K562 (cell line): Measurements from ENCODE around the gene EPHB1. TPM values are rescaled to one million over a fixed set of nuclear protein-coding genes. Genes with fewer than 3 reads are reported as not detected.

Experiments
- ATAC-seq: fragments of 200-7000 bp; cut with Tn5 transposase; 3 replicates; pipeline ENCODE4 v1.9.1; 2020; ENCODE audit warnings: moderate library complexity
- BruUV-seq: library from RNA; stranded (reverse); fragments of 400-500 nt; replicated peaks from 2 replicates; lab custom pipeline; 2021; lab: Mats Ljungman, UMichigan
- CTCF ChIA-PET: fragments of 300-600 bp; formaldehyde crosslinking; extraction: SDS; loops from one replicate; lab custom pipeline; 2021; ENCODE audit warnings: low intra/inter-chr PET ratio; lab: Yijun Ruan, JAX
- POLR2A ChIA-PET: fragments of 300-600, 350-650 bp; sonication (Branson Sonifier 250); formaldehyde crosslinking; extraction: SDS; loops from one replicate; lab custom pipeline; 2021; ENCODE audit warnings: antibody characterized with exemption, inconsistent platforms; lab: Yijun Ruan, JAX
- DNase-seq, 4 experiments: peaks; one replicate each; pipeline versions ENCODE4 v3.0.0 to v3.0.0-alpha.2; 2011 to 2018; ENCODE audit warnings: low spot score in 3 of 4, mixed read lengths in 3 of 4; ENCODE audit errors: extremely low read depth in 1 of 4
- FAIRE-seq: peaks from 2 replicates; lab custom pipeline; 2011; peaks lifted over from hg19 to GRCh38; lab: Jason Lieb, UNC
- H2AFZ ChIP-seq: 2 replicates; pipeline ENCODE4 v1.6.0; 2011; ENCODE audit warnings: low read depth, low read length, control low read depth, inconsistent platforms
- H3K27ac ChIP-seq: fragments of 200-600 bp; 3 replicates; pipeline ENCODE4 v1.8.0; 2011; ENCODE audit warnings: low read depth, mild to moderate bottlenecking, control low read depth, inconsistent platforms, low read length, moderate library complexity, mixed read lengths; ENCODE audit errors: extremely low read depth
- H3K27me3 ChIP-seq, 2 experiments: fragments of 300-600 bp in 1 of 2; 2 replicates in 1 of 2; 3 replicates in 1 of 2; pipeline versions ENCODE4 v1.6.0 to v1.8.0; 2011; ENCODE audit warnings: inconsistent platforms in 2 of 2, low read length in 2 of 2, mild to moderate bottlenecking in 1 of 2, mixed read lengths in 1 of 2, moderate library complexity in 1 of 2; ENCODE audit not compliant: control insufficient read depth in 2 of 2, insufficient read depth in 2 of 2
- H3K36me3 ChIP-seq: fragments of 300-600 bp; 3 replicates; pipeline ENCODE4 v1.8.0; 2011; ENCODE audit warnings: mild to moderate bottlenecking, low read length, inconsistent platforms; ENCODE audit not compliant: control insufficient read depth, insufficient read depth
- H3K4me1 ChIP-seq, 2 experiments: fragments of 200-600 bp in 1 of 2; replicated peaks in 1 of 2; 2 replicates in 1 of 2; 3 replicates in 1 of 2; pipeline versions ENCODE4 v1.5.1 to v1.8.0; 2011; ENCODE audit warnings: inconsistent platforms in 2 of 2, low read length in 2 of 2, mild to moderate bottlenecking in 1 of 2, mixed read lengths in 1 of 2, moderate library complexity in 1 of 2; ENCODE audit not compliant: control insufficient read depth in 2 of 2, insufficient read depth in 2 of 2
- H3K4me2 ChIP-seq: 2 replicates; pipeline ENCODE4 v1.6.1; 2011; ENCODE audit warnings: low read length, control low read depth, inconsistent platforms, mixed read lengths; ENCODE audit not compliant: insufficient read depth
- H3K4me3 ChIP-seq: fragments of 200-600 bp; sonication (generic), shearing (Covaris generic); 2 replicates; pipeline ENCODE4 v1.5.1; 2016; ENCODE audit warnings: control low read depth, inconsistent platforms
- H3K79me2 ChIP-seq: fragments of 200-600 bp; 3 replicates; pipeline ENCODE4 v1.8.0; 2011; ENCODE audit warnings: low read length, inconsistent platforms; ENCODE audit not compliant: control insufficient read depth, insufficient read depth
- H3K9ac ChIP-seq, 2 experiments: 2 replicates each; pipeline versions ENCODE4 v1.6.0 to v1.6.1; 2011; ENCODE audit warnings: low read depth in 2 of 2, low read length in 2 of 2, control low read depth in 1 of 2, inconsistent platforms in 1 of 2, mild to moderate bottlenecking in 1 of 2, mixed read lengths in 1 of 2; ENCODE audit not compliant: insufficient read depth in 1 of 2
- H3K9me1 ChIP-seq: one replicate; pipeline ENCODE4 v1.6.0; 2011; ENCODE audit warnings: inconsistent platforms, mild to moderate bottlenecking, low read length, moderate library complexity; ENCODE audit not compliant: control insufficient read depth, insufficient read depth
- H3K9me3 ChIP-seq: replicated peaks from 2 replicates; pipeline ENCODE4 v1.5.1; 2011; ENCODE audit warnings: low read depth, low read length, inconsistent platforms; ENCODE audit not compliant: control insufficient read depth, insufficient read depth
- H4K20me1 ChIP-seq: replicated peaks from 2 replicates; pipeline ENCODE4 v1.6.1; 2011; ENCODE audit warnings: low read length, inconsistent platforms, mixed read lengths; ENCODE audit not compliant: control insufficient read depth, insufficient read depth
- FIP1L1 ChIP-seq: fragments of 200-400 bp; formaldehyde crosslinking; IDR thresholded peaks from 2 replicates; pipeline ENCODE4 v1.6.1; 2018; ENCODE audit warnings: mild to moderate bottlenecking, low read depth, low read length; ENCODE audit not compliant: poor library complexity, severe bottlenecking
- PURB ChIP-seq: sonication (generic); formaldehyde crosslinking; IDR thresholded peaks from 2 replicates; pipeline ENCODE4 v1.9.0; 2021; ENCODE audit warnings: low read depth, mild to moderate bottlenecking, missing genetic modification reagents
- RBM39 ChIP-seq: fragments of 200-400 bp; formaldehyde crosslinking; optimal IDR thresholded peaks from 2 replicates; pipeline ENCODE3; 2018; ENCODE audit warnings: low read depth, low read length
- RFX5 ChIP-seq: IDR thresholded peaks from 2 replicates; pipeline ENCODE4 v1.6.1; 2011; ENCODE audit warnings: low read depth, mild to moderate bottlenecking, improper control_type of control experiment, low read length
- RUNX1 ChIP-seq: sonication (generic); IDR thresholded peaks from 2 replicates; pipeline ENCODE4 v1.6.1; 2016; ENCODE audit warnings: antibody characterized with exemption, low read depth
- ZNF695 ChIP-seq: fragments of 450-650 bp; formaldehyde crosslinking; IDR thresholded peaks from 2 replicates; pipeline ENCODE4 v1.4.0; 2020; ENCODE audit warnings: mild to moderate bottlenecking, moderate library complexity
- WGBS: fragments of 100-300 bp; shearing (Covaris generic); methylation state at CpG from one replicate; pipeline ENCODE4 v1.1.6; 2016; ENCODE audit warnings: low coverage, mixed read lengths; ENCODE audit not compliant: insufficient coverage; ENCODE audit errors: missing lambda C conversion rate; 5-methylcytosine and 5-hydroxymethylcytosine counted together
- in situ Hi-C: fragments of 300-500 bp; cut with MboI; formaldehyde crosslinking; loops from 4 replicates; pipeline ENCODE4 v1.15.0; 2018; ENCODE audit warnings: inconsistent platforms, mixed read lengths
- intact Hi-C: fragments of 100-400 bp; cut with micrococcal nuclease; formaldehyde crosslinking; loops from 2 replicates; pipeline ENCODE4 v1.14.2; 2022
- polyA plus RNA-seq, 8 experiments: library from polyadenylated mRNA; depleted of rRNA in 4 of 8; stranded (reverse) in 5 of 8; unstranded in 3 of 8; fragments of >200 nt; fragmentation: Nextera tagmentation in 2 of 8; fragmentation: Illumina TruSeq in 1 of 8; extraction: Ambion mirVana in 2 of 8; extraction: Trizol in 1 of 8; gene quantifications; 2 replicates each; pipeline versions ENCODE4 v1.2.1 to v1.2.3, GENCODE V29; 2011 to 2014; ENCODE audit warnings: inconsistent platforms in 1 of 8, missing spikeins in 1 of 8
- total RNA-seq, 7 experiments: library from RNA; depleted of rRNA in 6 of 7; stranded (reverse); fragments of >200 nt in 6 of 7; fragmentation: Illumina TruSeq in 2 of 7; extraction: Trizol in 2 of 7; gene quantifications; 2 replicates each; pipeline versions ENCODE4 v1.2.1 to v1.2.3, GENCODE V29; 2011 to 2021; ENCODE audit warnings: low replicate concordance in 1 of 7
- TF ChIP-seq, protein P1 (sequence below): sonication (generic); formaldehyde crosslinking; IDR thresholded peaks from 2 replicates; pipeline ENCODE4 v1.8.0; 2022; ENCODE audit warnings: missing genetic modification reagents, mild to moderate bottlenecking, moderate library complexity, borderline replicate concordance
- TF ChIP-seq, protein P2 (sequence below): fragments of 250-450 bp; sonication (Bioruptor Pico); IDR thresholded peaks from 2 replicates; pipeline ENCODE4 v1.5.0; 2021
- TF ChIP-seq, protein P3 (sequence below): sonication (generic); formaldehyde crosslinking; IDR thresholded peaks from 2 replicates; pipeline ENCODE4 v1.8.1; 2023; ENCODE audit warnings: mild to moderate bottlenecking, missing genetic modification reagents
- TF ChIP-seq, protein P4 (sequence below), 2 experiments: fragments of 450-650 bp; formaldehyde crosslinking in 1 of 2; IDR thresholded peaks; 2 replicates each; pipeline versions ENCODE4 v1.4.0 to v1.6.1; 2014 to 2020; ENCODE audit warnings: mild to moderate bottlenecking in 2 of 2, borderline replicate concordance in 1 of 2, low read depth in 1 of 2

The EPHB1 gene
- total and polyA plus RNA-seq, 9 of the 15 experiments (the other 6 are each of a cell fraction or from before 2014, with no cell fraction given) = 0.29 TPM; not detected in 8

DNA sequence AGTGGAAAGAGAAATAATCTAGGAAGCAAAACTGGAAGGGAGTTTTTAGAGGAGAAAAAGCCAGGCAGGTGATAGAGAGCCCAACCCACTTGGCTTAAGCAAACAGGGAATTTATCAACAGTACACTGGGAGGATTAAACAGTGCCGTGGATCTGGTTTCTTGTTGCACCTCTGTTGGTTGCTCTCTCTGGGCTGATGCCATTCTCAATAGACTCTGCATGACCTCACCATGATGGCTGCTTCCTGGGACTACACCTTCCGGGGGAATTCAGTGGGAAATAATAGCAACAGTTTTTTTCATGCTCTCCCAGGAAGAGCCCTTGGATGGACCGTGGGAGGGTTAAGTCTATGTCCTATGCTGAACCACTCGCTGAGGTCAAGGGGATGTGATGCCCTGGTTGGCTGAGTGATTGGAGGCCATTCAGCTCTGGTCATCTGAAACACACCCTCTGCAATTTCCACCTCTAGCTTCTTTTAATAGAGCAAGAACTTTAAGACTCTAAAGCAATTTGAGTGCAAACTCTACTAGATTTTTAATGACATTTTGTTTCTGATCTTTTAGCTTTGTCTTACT lies 74.2 kb downstream of the EPHB1 start:
- WGBS = 6% methylated on average over 4 of the region's 4 CpGs
- no peak overlapping the region for H3K4me3 ChIP-seq
- no peak for FAIRE-seq
- intact Hi-C loops = no loop called here
- in situ Hi-C loops = no loop called here
- ATAC-seq = no peak
- H3K27me3 ChIP-seq = no peaks in the 10 kb centered on the region
- no TSS peak for BruUV-seq
- ChIA-PET POLR2A (no interaction called here), CTCF (no interaction called here)
- no peaks in the 10 kb centered on the region for H3K9me1 ChIP-seq
- H2AFZ ChIP-seq = no peak overlapping the region
- H3K4me2 ChIP-seq = no peak overlapping the region
- H3K27ac ChIP-seq = no peak overlapping the region
- no peaks in the 10 kb centered on the region for H3K36me3 ChIP-seq
- no peak overlapping the region for H3K9ac ChIP-seq
- no peaks in the 10 kb centered on the region for H4K20me1 ChIP-seq
- no peak for DNase-seq
- H3K9me3 ChIP-seq = no peaks in the 10 kb centered on the region
- no peaks in the 10 kb centered on the region for H3K79me2 ChIP-seq
- H3K4me1 ChIP-seq = no peaks in the 10 kb centered on the region
- TF ChIP-seq ZNF695 (no peak), RFX5 (no peak), RUNX1 (no peak), PURB (no peak), RBM39 (no peak), FIP1L1 (no peak)
- TF ChIP-seq, protein P1, sequence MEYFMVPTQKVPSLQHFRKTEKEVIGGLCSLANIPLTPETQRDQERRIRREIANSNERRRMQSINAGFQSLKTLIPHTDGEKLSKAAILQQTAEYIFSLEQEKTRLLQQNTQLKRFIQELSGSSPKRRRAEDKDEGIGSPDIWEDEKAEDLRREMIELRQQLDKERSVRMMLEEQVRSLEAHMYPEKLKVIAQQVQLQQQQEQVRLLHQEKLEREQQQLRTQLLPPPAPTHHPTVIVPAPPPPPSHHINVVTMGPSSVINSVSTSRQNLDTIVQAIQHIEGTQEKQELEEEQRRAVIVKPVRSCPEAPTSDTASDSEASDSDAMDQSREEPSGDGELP (CRISPR knock-in tag) = no peak
- TF ChIP-seq, protein P2, sequence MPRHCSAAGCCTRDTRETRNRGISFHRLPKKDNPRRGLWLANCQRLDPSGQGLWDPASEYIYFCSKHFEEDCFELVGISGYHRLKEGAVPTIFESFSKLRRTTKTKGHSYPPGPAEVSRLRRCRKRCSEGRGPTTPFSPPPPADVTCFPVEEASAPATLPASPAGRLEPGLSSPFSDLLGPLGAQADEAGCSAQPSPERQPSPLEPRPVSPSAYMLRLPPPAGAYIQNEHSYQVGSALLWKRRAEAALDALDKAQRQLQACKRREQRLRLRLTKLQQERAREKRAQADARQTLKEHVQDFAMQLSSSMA (CRISPR knock-in tag) = no peak
- TF ChIP-seq, protein P3, sequence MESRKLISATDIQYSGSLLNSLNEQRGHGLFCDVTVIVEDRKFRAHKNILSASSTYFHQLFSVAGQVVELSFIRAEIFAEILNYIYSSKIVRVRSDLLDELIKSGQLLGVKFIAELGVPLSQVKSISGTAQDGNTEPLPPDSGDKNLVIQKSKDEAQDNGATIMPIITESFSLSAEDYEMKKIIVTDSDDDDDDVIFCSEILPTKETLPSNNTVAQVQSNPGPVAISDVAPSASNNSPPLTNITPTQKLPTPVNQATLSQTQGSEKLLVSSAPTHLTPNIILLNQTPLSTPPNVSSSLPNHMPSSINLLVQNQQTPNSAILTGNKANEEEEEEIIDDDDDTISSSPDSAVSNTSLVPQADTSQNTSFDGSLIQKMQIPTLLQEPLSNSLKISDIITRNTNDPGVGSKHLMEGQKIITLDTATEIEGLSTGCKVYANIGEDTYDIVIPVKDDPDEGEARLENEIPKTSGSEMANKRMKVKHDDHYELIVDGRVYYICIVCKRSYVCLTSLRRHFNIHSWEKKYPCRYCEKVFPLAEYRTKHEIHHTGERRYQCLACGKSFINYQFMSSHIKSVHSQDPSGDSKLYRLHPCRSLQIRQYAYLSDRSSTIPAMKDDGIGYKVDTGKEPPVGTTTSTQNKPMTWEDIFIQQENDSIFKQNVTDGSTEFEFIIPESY = no peak
- TF ChIP-seq, protein P4, sequence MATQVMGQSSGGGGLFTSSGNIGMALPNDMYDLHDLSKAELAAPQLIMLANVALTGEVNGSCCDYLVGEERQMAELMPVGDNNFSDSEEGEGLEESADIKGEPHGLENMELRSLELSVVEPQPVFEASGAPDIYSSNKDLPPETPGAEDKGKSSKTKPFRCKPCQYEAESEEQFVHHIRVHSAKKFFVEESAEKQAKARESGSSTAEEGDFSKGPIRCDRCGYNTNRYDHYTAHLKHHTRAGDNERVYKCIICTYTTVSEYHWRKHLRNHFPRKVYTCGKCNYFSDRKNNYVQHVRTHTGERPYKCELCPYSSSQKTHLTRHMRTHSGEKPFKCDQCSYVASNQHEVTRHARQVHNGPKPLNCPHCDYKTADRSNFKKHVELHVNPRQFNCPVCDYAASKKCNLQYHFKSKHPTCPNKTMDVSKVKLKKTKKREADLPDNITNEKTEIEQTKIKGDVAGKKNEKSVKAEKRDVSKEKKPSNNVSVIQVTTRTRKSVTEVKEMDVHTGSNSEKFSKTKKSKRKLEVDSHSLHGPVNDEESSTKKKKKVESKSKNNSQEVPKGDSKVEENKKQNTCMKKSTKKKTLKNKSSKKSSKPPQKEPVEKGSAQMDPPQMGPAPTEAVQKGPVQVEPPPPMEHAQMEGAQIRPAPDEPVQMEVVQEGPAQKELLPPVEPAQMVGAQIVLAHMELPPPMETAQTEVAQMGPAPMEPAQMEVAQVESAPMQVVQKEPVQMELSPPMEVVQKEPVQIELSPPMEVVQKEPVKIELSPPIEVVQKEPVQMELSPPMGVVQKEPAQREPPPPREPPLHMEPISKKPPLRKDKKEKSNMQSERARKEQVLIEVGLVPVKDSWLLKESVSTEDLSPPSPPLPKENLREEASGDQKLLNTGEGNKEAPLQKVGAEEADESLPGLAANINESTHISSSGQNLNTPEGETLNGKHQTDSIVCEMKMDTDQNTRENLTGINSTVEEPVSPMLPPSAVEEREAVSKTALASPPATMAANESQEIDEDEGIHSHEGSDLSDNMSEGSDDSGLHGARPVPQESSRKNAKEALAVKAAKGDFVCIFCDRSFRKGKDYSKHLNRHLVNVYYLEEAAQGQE (IDR thresholded peaks at IDR 0.05; ENCODE audit: borderline replicate concordance) = no peak
- TF ChIP-seq, protein P4 (CRISPR knock-in tag; IDR thresholded peaks at IDR 0.05; ENCODE audit: low read depth) = no peak
